Ovary (tissue), 9 donors: ENCODE measurements around the gene ACO1. TPM values are rescaled to one million over a fixed set of nuclear protein-coding genes. Genes with fewer than 3 reads are reported as not detected.

ENCODE experiments used
- DNase-seq, 5 donors: peaks; one replicate each; pipeline ENCODE4 v3.0.0-alpha.2; 2019 to 2020
- H3K27ac ChIP-seq, 2 donors: fragments of 200-600 bp; one replicate each; pipeline versions ENCODE4 v1.5.1 to v1.8.0; 2019 to 2022
- H3K27me3 ChIP-seq: fragments of 200-600 bp; one replicate; pipeline ENCODE4 v1.8.0; 2022
- H3K36me3 ChIP-seq: fragments of 200-600 bp; sonication (generic); one replicate; pipeline ENCODE4 v1.5.1; 2019
- H3K4me1 ChIP-seq: one replicate; pipeline ENCODE4 v1.8.1; 2013; ENCODE audit warnings: mild to moderate bottlenecking, moderate library complexity; ENCODE audit not compliant: insufficient read depth
- H3K4me3 ChIP-seq: fragments of 200-600 bp; sonication (generic); one replicate; pipeline ENCODE4 v1.5.1; 2017
- H3K9me3 ChIP-seq, 2 donors: fragments of 200-600 bp in 1 of 2; sonication (generic) in 1 of 2; one replicate each; pipeline versions ENCODE4 v1.5.1 to v1.8.1; 2013 to 2019; ENCODE audit warnings: mild to moderate bottlenecking in 1 of 2, moderate library complexity in 1 of 2
- CTCF ChIP-seq, 3 donors: fragments of 450-650 bp in 2 of 3; fragments of 200-600 bp in 1 of 3; IDR thresholded peaks; one replicate each; pipeline versions ENCODE4 v1.5.1 to v1.8.0; 2016 to 2022; ENCODE audit warnings: antibody characterized with exemption in 3 of 3, mild to moderate bottlenecking in 1 of 3
- EP300 ChIP-seq: sonication (generic); formaldehyde crosslinking; IDR thresholded peaks from one replicate; pipeline ENCODE4 v1.6.1; 2017; ENCODE audit warnings: antibody characterized with exemption
- POLR2A ChIP-seq: fragments of 450-650 bp; IDR thresholded peaks from one replicate; pipeline ENCODE4 v1.6.1; 2017; ENCODE audit warnings: antibody characterized with exemption, mild to moderate bottlenecking, moderate library complexity
- WGBS, 3 donors: extraction: QIAGEN DNeasy Blood & Tissue Kit in 1 of 3; methylation state at CpG; one replicate each; pipeline versions ENCODE4 v1.1.5 to v1.1.7; 2013 to 2017; 5-methylcytosine and 5-hydroxymethylcytosine counted together
- intact Hi-C, 4 donors: fragments of 100-400 bp; cut with DNase I; formaldehyde crosslinking; loops; one replicate each; pipeline versions ENCODE4 v1.11.0 to v1.15.1; 2022 to 2023
- polyA plus RNA-seq, 2 donors: library from polyadenylated mRNA; stranded (reverse); fragments of 200-250 nt in 1 of 2; fragments of 350-450 nt in 1 of 2; fragmentation: Illumina TruSeq in 1 of 2; extraction: RNeasy Lipid Tissue Mini Kit (QIAGEN cat#74804) in 1 of 2; gene quantifications; one replicate each; pipeline ENCODE4 v1.2.3, GENCODE V29; 2013 to 2014
- total RNA-seq, 7 donors: library from RNA; depleted of rRNA in 2 of 7; stranded (reverse); fragments of >200 nt in 2 of 7; fragmentation: NEBNext Ultra II Directional in 3 of 7; extraction: Animal tissue kit (Norgen Biotek cat#: 25700) in 3 of 7; gene quantifications; one replicate each; pipeline versions ENCODE4 v1.1.0 to v1.2.4, GENCODE V29; 2016 to 2023
- donor health status: DM: no; HTN: no; CAD: no; lungs with moderate emphysema.
- donor health status: DM: no; HTN: no; CAD: no.
- donor health status: Bipolar disorder and iron deficiency.
- donor health status: DM: yes; HTN: yes; CAD: no.
- donor health status: DM: no; HTN: no; CAD: no.
- donor health status: DM: yes; HTN: yes; CAD: no.

Gene ACO1
- total and polyA plus RNA-seq, 9 donors: 15.6 to 111 (median 30.5) TPM

- no peak overlapping the region for H3K27ac ChIP-seq
- no peaks in the 10 kb centered on the region for H3K36me3 ChIP-seq
- TF ChIP-seq CTCF (IDR thresholded peaks at IDR 0.05) (no peak), POLR2A (no peak), EP300 (no peak)
- DNase-seq: no peak
- no peaks in the 10 kb centered on the region for H3K9me3 ChIP-seq
- WGBS, 3 donors: 87 to 90% (median 88%) methylated on average over 6 of the region's 6 CpGs
- peaks cover 4% of the 10 kb centered on the region for H3K4me1 ChIP-seq
- no peak overlapping the region for H3K4me3 ChIP-seq
- intact Hi-C loops: no loop called here
- no peaks in the 10 kb centered on the region for H3K27me3 ChIP-seq
These were observed 10.1 kb downstream of the ACO1 start for GRCh38 chr9:32394381-32395049.

GRCh38 chr9:32395510-32396216 lies 11.2 kb downstream of the ACO1 start:
- no peak for TF ChIP-seq CTCF (IDR thresholded peaks at IDR 0.05)
- no peak for TF ChIP-seq POLR2A
- no peak for TF ChIP-seq EP300
- intact Hi-C loops: no loop called here

GRCh38 chr9:32398207-32398606 lies 13.8 kb downstream of the ACO1 start:
- TF ChIP-seq POLR2A (no peak), CTCF (IDR thresholded peaks at IDR 0.05) (no peak), EP300 (no peak)
- Histone ChIP-seq H3K36me3 (no peaks in the 10 kb centered on the region), H3K27ac (no peak overlapping the region), H3K4me3 (no peak overlapping the region), H3K9me3 (no peaks in the 10 kb centered on the region), H3K27me3 (no peaks in the 10 kb centered on the region), H3K4me1 (peaks cover 4% of the 10 kb centered on the region)
- intact Hi-C loops: no loop called here
- DNase-seq: no peak
- WGBS, 3 donors: 92 to 96% (median 95%) methylated on average over 3 of the region's 3 CpGs

More at GRCh38 chr9:32395510-32396216, 11.2 kb downstream of the ACO1 start:
- DNase-seq: peak in 3 of 5 donors; percentile 35 to 62 (median 50)
- Histone ChIP-seq H3K4me1 (peaks cover 4% of the 10 kb centered on the region), H3K27ac (no peak overlapping the region), H3K4me3 (no peak overlapping the region), H3K36me3 (no peaks in the 10 kb centered on the region), H3K27me3 (no peaks in the 10 kb centered on the region), H3K9me3 (no peaks in the 10 kb centered on the region)
- WGBS, 3 donors: 25 to 34% (median 31%) methylated on average over 7 of the region's 7 CpGs

DNA sequence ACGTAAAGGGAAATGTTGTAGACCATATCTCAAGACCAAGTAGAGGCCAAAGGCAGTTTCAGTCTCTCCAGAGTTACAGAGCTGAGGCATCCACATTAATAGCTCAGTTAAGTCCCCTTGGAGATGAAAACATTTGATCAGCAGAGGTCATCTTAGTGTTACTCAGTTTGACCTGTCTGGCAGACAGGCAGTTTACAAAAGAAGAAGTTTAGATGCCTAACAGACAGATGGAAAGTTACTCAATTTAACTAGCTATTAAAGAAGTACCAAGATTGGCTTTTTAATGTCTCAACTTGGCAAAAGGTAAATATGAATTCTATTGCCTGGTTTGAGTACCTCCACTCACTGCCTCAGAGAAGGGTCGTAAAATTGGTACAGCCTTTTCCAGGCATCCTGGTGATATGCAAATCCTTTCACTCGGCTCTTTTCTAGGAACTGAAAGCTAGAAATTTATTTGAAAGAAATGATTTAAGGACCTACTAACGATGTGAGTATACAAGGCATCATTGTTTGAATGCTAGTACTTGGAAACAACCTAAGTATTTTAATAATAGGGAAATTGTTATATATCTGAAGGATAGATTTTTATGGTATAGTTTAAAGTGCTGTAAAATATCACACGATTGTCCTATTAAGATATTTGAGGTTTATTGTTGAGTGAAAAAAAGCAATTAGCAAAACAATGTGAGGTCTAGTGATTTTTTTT lies 14.8 kb downstream of the ACO1 start:
- TF ChIP-seq EP300: no peak
- no peak for TF ChIP-seq CTCF (IDR thresholded peaks at IDR 0.05)
- no peak for TF ChIP-seq POLR2A
- Histone ChIP-seq H3K4me3 (no peak overlapping the region), H3K4me1 (peaks cover 4% of the 10 kb centered on the region), H3K27ac (no peak overlapping the region), H3K27me3 (no peaks in the 10 kb centered on the region), H3K9me3 (no peaks in the 10 kb centered on the region), H3K36me3 (no peaks in the 10 kb centered on the region)
- intact Hi-C loops: no loop called here
- no peak for DNase-seq
- 83 to 90% (median 85%) methylated on average over 5 of the region's 5 CpGs for WGBS, 3 donors
